Raji (cell line): ENCODE data around the gene SNRNP200.

ENCODE experiments used
- POLR2A ChIP-seq: IDR thresholded peaks from 2 replicates; pipeline ENCODE4 v1.6.1; 2011; ENCODE audit warnings: low read depth, low read length, control low read depth; ENCODE audit not compliant: insufficient read depth

SNRNP200 gene

DNA sequence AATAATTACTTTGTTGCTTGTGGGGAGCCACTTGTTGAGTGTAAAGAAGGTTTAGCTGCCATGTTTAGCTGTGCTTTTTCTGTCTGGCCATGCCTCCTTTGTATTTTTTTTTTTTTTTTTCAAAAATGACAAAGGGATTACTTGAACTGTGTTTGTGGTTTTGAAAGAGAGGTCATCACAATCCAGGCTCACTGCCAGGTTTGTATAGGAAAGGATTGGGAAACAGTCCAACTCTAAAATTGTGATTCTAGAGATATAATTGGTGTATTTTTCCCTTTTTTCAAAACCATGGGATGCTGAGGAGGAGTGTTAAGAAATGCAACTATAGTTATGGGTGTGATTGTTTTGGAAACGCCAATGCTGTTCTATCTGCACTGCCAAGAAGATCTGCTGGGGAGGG lies 24.1 kb upstream of the SNRNP200 start:
- no peak for TF ChIP-seq POLR2A

GRCh38 chr2:96326990-96327820 lies 21.9 kb upstream of the SNRNP200 start:
- no peak for TF ChIP-seq POLR2A

- no peak for TF ChIP-seq POLR2A
Observed at GRCh38 chr2:96326564-96326963, 21.2 kb upstream of the SNRNP200 start.

DNA sequence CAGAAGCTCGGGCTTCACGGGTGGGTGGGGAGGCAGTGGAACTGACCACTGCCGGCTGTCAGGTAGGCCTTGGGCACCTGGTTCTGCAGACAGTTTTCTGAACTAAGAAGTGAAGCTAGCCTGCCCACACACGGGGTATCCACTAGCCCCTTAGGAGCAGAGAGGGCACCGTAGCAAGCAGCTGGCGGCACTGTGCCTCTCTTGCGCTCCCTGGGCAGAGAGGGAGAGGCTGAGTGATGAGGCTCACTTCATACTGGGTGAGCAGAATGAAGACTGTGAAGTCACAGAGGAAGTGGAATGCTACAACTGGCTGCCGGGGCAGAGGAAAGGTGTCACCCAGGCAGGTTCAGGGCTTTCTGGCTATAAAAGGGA lies 20.5 kb upstream of the SNRNP200 start:
- TF ChIP-seq POLR2A = peak; percentile 63

GRCh38 chr2:96325041-96325883 lies 19.9 kb upstream of the SNRNP200 start, which contains the start of gene ITPRIPL1:
ITPRIPL1 (plus strand) TSS chr2:96325317; CDS start chr2:96325840, 523 bp downstream.
- peak; percentile 81 for TF ChIP-seq POLR2A

- no peak for TF ChIP-seq POLR2A
Observed at GRCh38 chr2:96324721-96325040, 19.3 kb upstream of the SNRNP200 start.

DNA sequence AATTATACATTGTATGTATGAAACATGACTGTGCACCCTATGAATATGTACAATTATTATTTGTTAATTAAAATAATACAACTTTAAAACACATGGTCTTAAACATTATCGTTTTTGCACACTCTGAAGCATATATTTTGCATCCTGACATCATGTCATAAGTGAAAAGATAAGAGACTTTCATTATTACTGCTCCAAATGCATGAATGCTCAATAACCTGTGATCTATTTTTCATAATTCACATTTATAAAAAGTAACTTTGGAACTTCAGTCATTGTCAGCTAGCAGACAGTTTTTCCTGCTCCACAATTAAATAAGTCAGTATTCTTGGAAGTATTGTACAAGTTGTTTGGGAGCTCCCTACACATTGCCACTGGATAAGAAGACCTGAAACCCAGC lies 18.5 kb upstream of the SNRNP200 start:
- TF ChIP-seq POLR2A = no peak

- no peak for TF ChIP-seq POLR2A
Observed at GRCh38 chr2:96320728-96321622, 15.6 kb upstream of the SNRNP200 start.

GRCh38 chr2:96320326-96320725 lies 15.0 kb upstream of the SNRNP200 start:
- no peak for TF ChIP-seq POLR2A

- no peak for TF ChIP-seq POLR2A
Observed at GRCh38 chr2:96319396-96319795, 14.1 kb upstream of the SNRNP200 start.

DNA sequence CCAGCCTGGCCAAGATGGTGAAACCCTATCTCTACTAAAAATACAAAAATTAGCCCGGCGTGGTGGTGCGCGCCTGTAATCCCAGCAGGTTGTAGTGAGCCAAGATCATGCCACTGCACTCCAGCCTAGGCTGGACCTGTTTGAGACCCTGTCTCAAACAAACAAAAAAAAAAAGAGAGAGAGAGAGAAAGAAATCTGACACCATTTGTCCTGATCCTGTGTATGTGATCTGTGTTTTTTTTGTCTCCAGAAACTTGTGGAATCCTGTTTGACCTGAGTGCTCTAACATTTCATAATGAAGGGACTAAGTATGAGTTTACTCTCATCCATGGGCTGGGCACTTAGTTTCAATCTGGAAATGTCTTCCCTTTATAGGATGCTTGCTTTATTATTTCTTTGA lies 13.4 kb upstream of the SNRNP200 start:
- TF ChIP-seq POLR2A = no peak

GRCh38 chr2:96317584-96317997 lies 12.2 kb upstream of the SNRNP200 start:
- TF ChIP-seq POLR2A = no peak

GRCh38 chr2:96316999-96317398 lies 11.7 kb upstream of the SNRNP200 start:
- no peak for TF ChIP-seq POLR2A

DNA sequence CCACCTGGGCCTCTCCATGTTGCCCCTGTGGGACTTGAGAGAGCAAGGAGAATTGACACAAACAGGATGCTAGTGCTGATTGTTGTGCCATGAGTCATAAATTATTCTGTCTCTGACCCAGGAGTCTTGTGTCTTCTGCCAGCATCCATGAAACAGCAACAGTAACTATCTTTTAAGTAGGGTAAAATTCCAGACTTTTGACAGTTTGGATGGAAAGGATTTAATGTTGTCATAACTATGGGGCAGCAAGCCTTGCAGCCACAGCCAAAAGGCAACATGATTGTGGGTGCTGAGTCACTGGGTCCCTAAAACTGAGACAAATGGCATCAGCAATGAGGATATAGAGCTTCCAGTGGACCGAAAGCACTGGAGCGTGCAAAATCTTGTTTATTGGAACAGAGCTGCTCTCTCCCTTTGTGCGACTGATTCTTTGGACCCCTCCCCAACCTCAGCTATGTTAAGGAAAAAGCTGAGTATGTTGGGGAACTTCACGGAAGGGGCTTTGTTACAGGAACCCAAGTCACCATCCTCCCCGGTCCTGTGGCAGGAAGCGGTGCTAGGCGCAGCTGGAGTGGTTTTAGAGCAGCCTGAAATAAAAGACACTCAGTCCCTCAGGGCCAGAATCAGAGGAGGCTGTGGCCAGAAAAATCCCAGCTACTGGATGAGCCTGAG lies 10.2 kb upstream of the SNRNP200 start:
- no peak for TF ChIP-seq POLR2A

- TF ChIP-seq POLR2A = no peak
Observed at GRCh38 chr2:96315005-96315399, 9.7 kb upstream of the SNRNP200 start.

DNA sequence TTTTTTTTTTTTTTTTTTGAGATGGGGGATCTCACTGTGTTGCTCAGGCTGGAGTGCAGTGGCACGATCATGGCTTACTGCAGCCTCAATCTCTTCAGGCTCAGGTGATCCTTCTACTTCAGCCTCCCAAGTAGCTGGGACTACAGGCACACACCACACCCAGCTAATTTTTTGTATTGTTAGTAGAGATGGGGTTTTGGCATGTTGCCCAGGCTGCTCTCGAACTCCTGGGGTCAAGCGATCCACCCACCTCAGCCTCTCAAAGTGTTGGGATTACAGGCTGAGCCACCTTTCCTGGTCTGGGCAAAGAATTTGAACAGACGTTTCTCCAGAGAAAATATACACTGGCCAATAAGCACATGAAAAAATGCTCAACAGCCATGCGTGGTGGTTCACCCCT lies 2.9 kb upstream of the SNRNP200 start:
- TF ChIP-seq POLR2A = no peak
